Muscle layer of duodenum (tissue), 2 donors: ENCODE results near the gene GLIS1.

Source experiments
- H3K27ac ChIP-seq: one replicate; pipeline ENCODE4 v1.7.0; 2013; ENCODE audit warnings: mild to moderate bottlenecking, low read length
- H3K27me3 ChIP-seq: one replicate; pipeline ENCODE4 v1.7.0; 2013; ENCODE audit warnings: low read depth, mild to moderate bottlenecking, control low read depth, low read length
- H3K36me3 ChIP-seq, 2 donors: one replicate each; pipeline ENCODE4 v1.7.0; 2013; ENCODE audit warnings: low read length in 2 of 2, control low read depth in 1 of 2, mild to moderate bottlenecking in 1 of 2; ENCODE audit not compliant: insufficient read depth in 2 of 2, control insufficient read depth in 1 of 2
- H3K4me1 ChIP-seq, 2 donors: one replicate each; pipeline ENCODE4 v1.7.0; 2013; ENCODE audit warnings: low read length in 2 of 2, mild to moderate bottlenecking in 2 of 2, control low read depth in 1 of 2, moderate library complexity in 1 of 2; ENCODE audit not compliant: insufficient read depth in 2 of 2, control insufficient read depth in 1 of 2
- H3K4me3 ChIP-seq, 2 donors: one replicate each; pipeline ENCODE4 v1.7.0; 2013; ENCODE audit warnings: low read length in 2 of 2, low read depth in 1 of 2, mild to moderate bottlenecking in 1 of 2
- H3K9me3 ChIP-seq, 2 donors: one replicate each; pipeline ENCODE4 v1.7.0; 2013; ENCODE audit warnings: low read length in 2 of 2, control low read depth in 1 of 2, mild to moderate bottlenecking in 1 of 2; ENCODE audit not compliant: control insufficient read depth in 1 of 2
- donor health status: healthy.

The GLIS1 gene

GRCh38 chr1:53639996-53640700, 98.8 kb downstream of the GLIS1 start:
- Histone ChIP-seq H3K4me1 (no peaks in the 10 kb centered on the region), H3K27ac (no peak overlapping the region), H3K27me3 (no peaks in the 10 kb centered on the region), H3K4me3 (no peak overlapping the region), H3K9me3 (no peaks in the 10 kb centered on the region), H3K36me3 (no peaks in the 10 kb centered on the region)

DNA sequence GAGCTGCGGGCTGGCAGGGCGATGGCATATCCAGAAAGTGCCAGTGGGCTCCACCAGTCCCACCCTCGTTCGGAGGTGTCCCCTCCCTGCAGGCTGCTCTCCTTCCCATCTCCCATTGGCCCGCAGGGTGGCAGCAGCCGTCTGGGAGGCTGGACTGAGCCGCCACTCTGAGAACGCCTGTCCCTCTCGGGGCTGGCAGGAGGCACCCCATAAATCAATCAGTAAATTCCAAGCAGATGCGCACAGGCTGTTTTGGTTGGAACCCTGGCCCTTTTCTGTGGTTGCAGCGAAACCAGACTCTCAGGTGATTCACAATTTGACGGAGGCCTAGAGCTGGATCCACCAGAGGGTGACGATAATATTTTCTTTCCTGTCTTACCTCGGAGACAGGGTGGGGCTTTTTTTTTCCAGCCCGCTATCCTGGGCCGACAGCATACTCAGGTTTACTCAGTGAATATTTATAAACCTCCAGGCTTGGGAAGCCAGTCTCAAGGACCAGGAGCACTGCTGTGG, 99.7 kb downstream of the GLIS1 start:
- H3K36me3 ChIP-seq: no peaks in the 10 kb centered on the region
- no peaks in the 10 kb centered on the region for H3K27me3 ChIP-seq
- no peak overlapping the region for H3K4me3 ChIP-seq
- no peaks in the 10 kb centered on the region for H3K9me3 ChIP-seq
- H3K4me1 ChIP-seq: no peaks in the 10 kb centered on the region
- H3K27ac ChIP-seq: no peak overlapping the region

DNA sequence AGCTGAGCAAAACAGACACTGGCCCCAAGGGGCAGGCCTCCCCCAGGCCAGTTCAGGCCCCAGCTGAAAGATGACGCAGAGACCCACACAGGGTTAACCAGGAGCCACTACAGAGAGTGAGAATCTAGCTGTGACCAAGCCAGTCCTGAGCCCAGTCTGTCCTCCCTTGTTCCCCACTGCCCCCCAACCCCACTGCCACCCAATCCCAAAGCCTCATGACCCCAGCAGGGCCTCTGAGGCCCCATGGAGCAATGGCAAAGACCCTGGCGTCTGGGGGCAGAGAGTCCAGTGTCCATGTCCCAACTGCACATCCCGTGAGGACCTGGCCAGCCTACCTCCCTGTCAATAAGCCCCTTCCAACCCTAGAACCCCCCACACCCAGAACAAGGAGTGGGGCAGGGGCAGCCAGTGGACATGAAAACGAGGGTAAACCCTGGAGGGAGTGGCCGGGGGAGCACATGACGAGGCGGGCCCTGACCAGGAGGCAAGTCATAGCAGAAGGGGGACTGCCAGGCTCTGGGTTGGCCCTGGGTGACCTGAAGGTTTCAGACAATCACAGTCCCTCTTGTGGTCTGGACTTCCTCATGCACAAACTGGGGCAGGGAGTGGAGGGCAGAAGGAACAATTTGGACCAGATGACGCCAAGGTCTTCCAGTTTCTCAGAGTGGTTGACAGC, 100.5 kb downstream of the GLIS1 start:
- no peaks in the 10 kb centered on the region for H3K36me3 ChIP-seq
- no peak overlapping the region for H3K27ac ChIP-seq
- no peak overlapping the region for H3K4me3 ChIP-seq
- H3K9me3 ChIP-seq: no peaks in the 10 kb centered on the region
- H3K4me1 ChIP-seq: no peaks in the 10 kb centered on the region
- no peaks in the 10 kb centered on the region for H3K27me3 ChIP-seq

DNA sequence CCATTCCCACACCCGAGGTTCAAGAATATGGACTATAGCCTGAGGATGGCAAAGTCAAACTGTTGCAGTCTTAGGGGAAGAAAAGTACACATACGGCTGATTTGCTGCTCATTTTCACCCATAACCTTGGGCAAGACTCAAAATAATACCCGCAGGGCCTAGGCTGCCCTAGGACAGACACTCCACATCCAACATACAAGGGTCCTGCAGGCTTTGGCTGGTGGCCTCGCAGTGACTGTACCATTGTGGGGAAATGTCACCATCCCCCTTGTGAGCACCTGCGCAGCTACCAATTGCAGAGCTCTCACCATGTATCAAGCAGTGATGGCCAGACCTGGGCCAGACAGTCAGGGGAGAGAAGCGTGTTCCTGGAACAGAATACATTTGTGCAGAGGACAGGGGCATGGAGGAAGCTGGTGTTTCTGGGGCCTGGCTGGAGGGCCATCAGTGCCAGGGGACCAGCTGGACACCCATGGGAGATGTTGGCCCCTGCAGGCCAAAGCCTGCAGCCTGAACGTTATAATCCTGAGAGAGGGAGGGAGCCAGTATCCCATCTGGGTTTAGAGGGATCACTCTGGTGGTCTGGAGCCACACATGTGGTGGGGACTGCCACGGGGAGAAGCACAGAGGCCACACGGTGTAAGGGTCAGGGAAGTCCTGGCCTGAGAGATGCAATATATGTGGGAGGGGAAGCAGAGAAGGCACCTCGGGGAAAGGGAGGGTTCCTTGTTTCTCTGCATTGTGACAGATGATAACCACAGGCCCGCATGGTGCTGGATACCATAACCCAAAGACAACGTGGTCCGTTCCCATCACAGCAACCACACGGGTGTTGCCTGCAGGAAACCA, 101.2 kb downstream of the GLIS1 start:
- H3K4me1 ChIP-seq: no peaks in the 10 kb centered on the region
- H3K27ac ChIP-seq: no peak overlapping the region
- no peak overlapping the region for H3K4me3 ChIP-seq
- no peaks in the 10 kb centered on the region for H3K27me3 ChIP-seq
- H3K36me3 ChIP-seq: no peaks in the 10 kb centered on the region
- H3K9me3 ChIP-seq: no peaks in the 10 kb centered on the region

- Histone ChIP-seq H3K4me1 (no peaks in the 10 kb centered on the region), H3K36me3 (no peaks in the 10 kb centered on the region), H3K27me3 (no peaks in the 10 kb centered on the region), H3K27ac (no peak overlapping the region), H3K4me3 (no peak overlapping the region), H3K9me3 (no peaks in the 10 kb centered on the region)
Observed at GRCh38 chr1:53636621-53637171, 102.3 kb downstream of the GLIS1 start.

GRCh38 chr1:53634571-53634979, 104.4 kb downstream of the GLIS1 start:
- H3K36me3 ChIP-seq: no peaks in the 10 kb centered on the region
- H3K4me1 ChIP-seq: no peaks in the 10 kb centered on the region
- H3K27me3 ChIP-seq: no peaks in the 10 kb centered on the region
- no peaks in the 10 kb centered on the region for H3K9me3 ChIP-seq
- no peak overlapping the region for H3K27ac ChIP-seq
- H3K4me3 ChIP-seq: no peak overlapping the region

- H3K27me3 ChIP-seq: no peaks in the 10 kb centered on the region
- no peaks in the 10 kb centered on the region for H3K9me3 ChIP-seq
- H3K4me3 ChIP-seq: no peak overlapping the region
- no peaks in the 10 kb centered on the region for H3K36me3 ChIP-seq
- H3K27ac ChIP-seq: no peak overlapping the region
- no peaks in the 10 kb centered on the region for H3K4me1 ChIP-seq
Observed at GRCh38 chr1:53633073-53633704, 105.8 kb downstream of the GLIS1 start.

- no peaks in the 10 kb centered on the region for H3K27me3 ChIP-seq
- no peaks in the 10 kb centered on the region for H3K9me3 ChIP-seq
- H3K27ac ChIP-seq: no peak overlapping the region
- no peak overlapping the region for H3K4me3 ChIP-seq
- no peaks in the 10 kb centered on the region for H3K4me1 ChIP-seq
- no peaks in the 10 kb centered on the region for H3K36me3 ChIP-seq
Observed at GRCh38 chr1:53631622-53632310, 107.2 kb downstream of the GLIS1 start.

DNA sequence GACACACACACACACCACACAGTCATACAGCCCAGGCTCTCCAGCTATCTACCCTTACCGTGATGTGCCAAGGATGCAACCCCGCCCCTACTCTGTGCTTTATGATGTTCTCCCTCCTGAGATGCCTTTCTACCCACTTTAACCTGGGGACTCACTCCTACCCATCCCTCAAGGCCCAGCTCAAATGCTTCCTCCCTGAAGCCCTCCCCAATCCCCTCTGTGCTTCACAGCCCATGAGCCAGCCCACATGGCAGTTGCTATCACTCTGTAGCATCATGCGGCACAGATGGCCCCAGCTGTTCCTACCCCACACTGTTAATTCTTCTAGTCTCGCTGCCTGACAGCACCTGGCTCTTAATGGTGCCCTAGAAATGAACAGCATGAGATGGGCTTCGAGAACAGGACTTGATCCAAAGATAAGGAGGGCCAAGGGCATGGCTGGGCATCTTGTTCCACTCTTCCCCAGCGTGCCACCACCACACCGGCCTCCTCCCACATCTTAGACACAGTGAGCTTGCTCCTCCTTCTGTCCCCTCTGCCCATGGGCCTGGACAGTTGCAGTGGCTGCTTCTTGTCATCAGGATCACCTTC, 109.8 kb downstream of the GLIS1 start:
- no peaks in the 10 kb centered on the region for H3K9me3 ChIP-seq
- H3K27me3 ChIP-seq: no peaks in the 10 kb centered on the region
- no peak overlapping the region for H3K27ac ChIP-seq
- no peaks in the 10 kb centered on the region for H3K36me3 ChIP-seq
- H3K4me3 ChIP-seq: no peak overlapping the region
- H3K4me1 ChIP-seq: no peaks in the 10 kb centered on the region

GRCh38 chr1:53628286-53628955, 110.5 kb downstream of the GLIS1 start:
- Histone ChIP-seq H3K27me3 (no peaks in the 10 kb centered on the region), H3K36me3 (no peaks in the 10 kb centered on the region), H3K9me3 (no peaks in the 10 kb centered on the region), H3K4me1 (no peaks in the 10 kb centered on the region), H3K4me3 (no peak overlapping the region), H3K27ac (no peak overlapping the region)
